ENCODE measurements around the gene SNAPC5.
"Not testable (repeated sequence)": the region's sequence is repeated elsewhere in the genome, so short reads cannot be mapped to it uniquely, and the experiment has no call there.

- TF ChIP-seq CTCF, POLR2A (IDR thresholded peaks at IDR 0.05): not testable (repeated sequence)
Observed at GRCh38 chr15:66465294-66465693, 32.3 kb downstream of the SNAPC5 start.
